GM21360 (cell line): ENCODE results near the gene ENTR1.

Experiments
- ATAC-seq: cut with Tn5 transposase; IDR thresholded peaks from one replicate; pipeline ENCODE4 v1.9.1; 2021; ENCODE audit warnings: mild to moderate bottlenecking, moderate library complexity; ENCODE audit not compliant: unreplicated experiment

Gene ENTR1

DNA sequence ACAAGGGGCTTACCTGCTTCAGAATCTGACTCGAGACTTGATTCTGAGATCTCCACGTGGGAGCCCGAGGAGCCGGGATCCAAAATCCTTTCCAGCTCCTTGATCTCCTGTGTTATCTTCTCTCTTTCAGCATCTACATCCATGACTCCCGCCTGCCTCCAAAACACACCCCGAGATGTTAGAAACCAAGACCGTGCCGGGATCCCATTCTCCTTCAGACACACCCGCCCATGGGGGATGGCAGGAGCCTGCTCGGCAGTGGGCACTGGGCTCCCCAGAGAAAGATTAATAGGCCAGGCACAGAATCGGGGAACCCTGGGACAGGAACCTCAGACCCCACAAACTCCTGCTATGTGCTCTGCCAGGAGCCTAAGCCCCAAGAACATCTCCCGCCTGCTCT, 12.1 kb downstream of the ENTR1 start:
- ATAC-seq, result no peak

GRCh38 chr9:136397643-136398042, 12.8 kb downstream of the ENTR1 start:
- ATAC-seq, result no peak

DNA sequence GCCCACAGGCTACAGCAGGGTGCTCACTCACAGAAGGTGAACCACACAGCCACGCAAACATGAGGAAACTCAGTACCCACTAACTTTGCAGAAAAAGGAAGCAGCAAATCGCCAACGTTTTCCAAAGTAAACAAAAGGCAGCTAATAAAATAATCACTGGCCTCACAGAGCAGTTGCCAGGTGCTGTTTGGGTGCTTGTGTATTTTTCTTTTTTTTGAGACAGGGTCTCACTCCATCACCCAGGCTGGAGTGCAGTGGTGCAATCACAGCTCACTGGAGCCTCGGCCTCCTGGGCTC, 14.2 kb downstream of the ENTR1 start:
- no peak for ATAC-seq

GRCh38 chr9:136395345-136396218, 14.8 kb downstream of the ENTR1 start:
- no peak for ATAC-seq

GRCh38 chr9:136395020-136395340, 15.4 kb downstream of the ENTR1 start:
- no peak for ATAC-seq

DNA sequence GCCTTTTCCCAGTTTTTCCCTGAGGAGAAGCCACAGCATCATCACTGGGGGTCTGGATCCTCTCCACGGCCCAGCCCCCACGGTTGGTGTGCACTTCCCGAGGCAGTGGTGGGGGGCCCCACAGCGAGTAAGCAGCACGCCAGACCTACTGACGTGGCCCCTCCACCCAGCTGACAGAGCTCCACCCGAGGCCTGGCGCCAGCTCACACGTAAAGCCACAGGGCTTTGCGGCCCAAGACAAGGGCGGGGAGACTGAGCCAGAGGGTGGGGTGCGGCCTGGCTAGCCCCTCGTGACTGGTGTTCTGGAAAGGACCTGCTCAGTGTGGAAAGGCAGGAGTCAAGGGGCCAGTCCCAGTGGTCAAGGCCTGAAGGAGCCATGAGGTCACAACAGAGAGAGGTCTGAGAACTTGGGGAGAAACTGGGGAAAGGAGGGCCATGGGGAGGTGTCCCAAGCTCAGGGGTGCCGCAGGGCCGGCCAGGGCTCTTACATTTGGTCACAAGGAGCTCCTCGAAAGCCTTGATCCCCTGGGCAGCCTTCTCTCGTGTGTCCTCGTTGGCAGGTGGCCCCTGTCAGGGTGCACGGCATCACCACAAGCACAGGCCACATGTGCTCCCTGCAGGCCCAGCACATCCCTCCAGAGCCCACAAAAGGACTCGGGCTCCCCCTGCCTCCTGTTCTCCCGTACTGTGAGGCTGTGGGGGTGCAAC, 15.9 kb downstream of the ENTR1 start:
- ATAC-seq, result no peak

GRCh38 chr9:136393531-136393930, 16.9 kb downstream of the ENTR1 start:
- no peak for ATAC-seq

DNA sequence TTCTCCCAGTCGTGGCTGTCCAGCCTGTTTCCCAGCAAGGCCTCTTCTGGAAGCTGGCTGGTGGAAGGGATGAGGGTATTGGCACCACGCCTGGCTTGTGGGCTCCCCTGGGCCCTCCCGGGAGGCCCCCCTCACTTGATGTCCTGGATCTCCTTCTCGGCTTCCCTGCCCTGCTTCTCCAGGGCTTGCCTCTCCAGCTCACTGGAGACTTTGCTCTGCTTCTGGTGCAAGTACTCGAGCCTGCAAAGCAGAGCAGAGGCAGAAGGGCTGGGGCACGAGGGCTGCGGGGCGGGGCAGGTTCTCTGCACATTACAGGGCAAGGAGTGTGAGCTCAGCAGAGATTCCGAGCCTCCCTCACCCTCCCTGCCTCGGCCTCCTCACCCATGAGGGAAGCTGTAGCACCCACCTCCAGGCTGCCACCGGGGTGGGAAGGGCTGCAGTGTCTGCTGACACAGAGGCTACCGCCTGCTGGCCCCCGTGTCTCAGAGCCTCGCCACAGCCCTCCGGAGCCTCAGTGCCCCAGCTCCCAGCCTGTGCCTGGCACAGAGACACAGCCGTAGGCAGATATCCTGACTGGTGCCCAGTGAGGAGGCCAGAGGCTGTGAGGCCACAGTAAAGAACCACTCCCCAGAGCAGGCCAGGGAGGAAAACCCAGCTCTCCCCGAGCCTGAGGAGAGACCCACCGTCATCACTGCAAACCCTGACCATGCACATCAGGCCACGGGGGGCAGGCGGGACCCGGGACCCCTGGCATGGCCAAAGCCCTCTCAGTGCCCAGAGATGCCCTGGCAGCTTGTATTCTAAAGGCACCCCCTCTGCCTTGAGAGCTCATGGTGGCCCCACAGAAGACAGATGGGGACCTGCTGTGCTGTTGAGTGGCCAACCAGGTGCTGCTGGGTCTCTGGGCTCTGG, 17.6 kb downstream of the ENTR1 start:
- ATAC-seq, result no peak

GRCh38 chr9:136391737-136392537, 18.5 kb downstream of the ENTR1 start:
- no peak for ATAC-seq

DNA sequence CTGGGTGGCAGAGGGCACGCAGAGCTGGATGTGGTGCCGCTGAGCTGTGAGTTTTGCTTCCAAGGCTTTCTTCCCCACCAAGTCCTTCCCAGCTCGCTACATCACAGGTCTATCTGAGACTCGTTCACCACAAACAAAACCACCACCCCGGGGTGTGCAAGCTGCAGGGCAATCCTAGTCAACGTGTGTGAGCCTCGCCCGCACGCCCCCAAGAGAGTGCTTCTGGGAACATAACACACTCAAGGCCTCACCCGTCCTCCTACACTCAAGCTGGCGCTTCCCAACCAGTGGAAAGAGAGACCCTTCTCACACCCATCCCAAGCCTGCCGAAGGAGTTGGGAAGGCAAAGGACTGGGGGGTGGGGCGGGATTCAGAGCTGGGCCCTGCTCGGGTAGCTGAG, 21.0 kb downstream of the ENTR1 start:
- no peak for ATAC-seq

DNA sequence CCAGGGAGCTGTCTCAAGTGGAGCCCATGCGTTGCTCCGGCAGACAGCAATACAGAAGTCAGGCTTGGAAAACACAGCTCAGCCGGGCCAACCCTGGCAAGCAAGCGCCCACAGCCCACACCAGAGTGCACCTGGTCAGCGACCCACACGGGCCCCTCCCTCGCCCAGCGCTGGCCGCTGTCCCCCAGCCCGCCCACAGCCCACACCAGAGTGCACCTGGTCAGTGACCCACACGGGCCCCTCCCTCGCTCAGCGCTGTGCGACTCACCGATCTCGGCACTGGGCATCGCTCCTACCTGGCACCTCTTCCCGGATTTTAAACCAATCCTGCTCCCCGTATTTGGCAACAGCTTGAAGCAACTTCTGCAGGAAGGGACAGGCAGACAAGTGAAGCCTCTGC, 23.2 kb downstream of the ENTR1 start:
- ATAC-seq, result no peak

DNA sequence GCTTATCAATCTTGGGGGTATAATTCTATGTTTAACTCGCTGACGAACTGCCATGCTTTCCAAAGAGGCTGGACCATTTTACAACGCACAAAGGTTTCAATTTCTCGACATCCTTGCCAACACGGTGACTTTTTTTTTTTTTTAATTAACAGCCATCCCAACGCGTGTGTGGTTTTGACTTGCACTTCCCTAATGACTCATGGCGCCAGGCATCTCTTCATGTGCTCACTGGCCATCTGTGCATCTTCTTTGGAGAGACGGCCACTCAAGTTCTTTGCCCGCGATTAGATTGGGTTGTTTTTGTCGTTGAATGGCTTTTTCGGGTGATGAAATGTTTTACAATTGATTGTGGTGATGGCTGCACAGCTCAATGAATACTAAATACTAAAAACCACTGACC, 24.4 kb downstream of the ENTR1 start:
- ATAC-seq, result no peak

- ATAC-seq, result no peak
These were observed 25.4 kb downstream of the ENTR1 start for GRCh38 chr9:136385015-136385414.

DNA sequence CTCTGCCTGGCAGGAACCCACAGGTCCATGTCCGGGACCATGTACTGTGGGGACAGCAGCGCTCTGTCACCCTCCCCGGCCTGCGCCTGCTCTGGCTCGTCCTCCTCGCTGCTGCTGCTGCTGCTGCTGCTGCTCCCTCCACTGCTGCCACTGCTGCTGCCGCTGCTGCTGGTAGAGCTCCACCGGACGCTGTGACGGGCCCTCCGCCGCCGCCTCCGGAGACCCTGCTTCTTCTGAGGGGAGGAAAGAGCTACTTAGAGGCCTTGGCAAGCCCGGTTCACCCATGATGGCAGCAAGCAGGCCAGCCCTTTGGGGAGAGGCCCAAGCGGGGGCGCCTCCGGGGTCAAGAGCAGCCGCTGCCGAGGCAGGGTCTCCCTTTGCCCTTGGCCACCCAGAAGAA, 27.0 kb downstream of the ENTR1 start:
- ATAC-seq, result no peak

DNA sequence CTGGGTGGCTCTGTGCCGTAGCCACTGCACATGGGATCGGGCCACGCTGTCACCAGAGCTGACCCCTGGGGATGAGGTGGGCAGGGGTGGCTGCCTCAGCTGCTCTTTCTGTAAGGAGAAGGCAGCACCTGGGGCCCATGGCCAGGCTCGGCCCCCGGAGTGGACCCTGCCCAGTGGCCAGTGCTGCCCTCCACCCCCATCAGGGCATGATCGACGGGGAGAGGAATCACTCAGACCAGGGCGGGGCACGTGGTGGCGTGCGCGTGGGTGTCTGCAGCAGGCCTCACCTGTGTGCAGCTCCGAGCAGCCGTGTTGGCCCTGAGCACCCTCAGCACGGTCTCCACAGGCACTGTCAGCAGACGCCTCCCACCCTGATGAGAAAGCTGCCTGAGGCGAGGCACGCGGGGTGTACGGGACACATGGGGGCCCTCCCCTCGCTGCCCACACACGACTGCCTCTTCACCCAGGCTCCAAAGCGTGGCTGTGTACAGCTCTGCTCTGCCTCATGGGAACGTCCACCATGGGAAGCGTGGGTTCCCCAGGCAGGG, 28.4 kb downstream of the ENTR1 start:
- ATAC-seq, result no peak

DNA sequence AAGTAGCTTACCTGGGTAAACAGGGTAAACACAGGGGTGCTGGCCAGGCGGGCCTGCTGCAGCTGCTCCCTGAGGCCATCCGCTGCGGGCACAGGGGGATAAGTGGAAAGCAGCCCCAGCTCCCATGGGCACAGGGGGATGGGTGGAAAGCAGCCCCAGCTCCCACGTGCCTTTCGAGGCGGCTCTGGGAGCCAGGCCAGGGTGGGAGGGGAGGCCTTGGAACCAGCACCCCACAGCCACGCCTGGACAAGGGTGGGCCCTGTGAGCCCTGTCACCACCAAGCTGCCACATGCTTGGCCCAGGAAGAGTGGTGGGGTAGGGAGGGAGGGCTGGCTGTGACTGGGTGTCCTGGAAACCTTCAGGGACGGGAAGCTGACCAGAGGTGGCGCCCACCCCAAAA, 29.1 kb downstream of the ENTR1 start:
- ATAC-seq, result no peak

DNA sequence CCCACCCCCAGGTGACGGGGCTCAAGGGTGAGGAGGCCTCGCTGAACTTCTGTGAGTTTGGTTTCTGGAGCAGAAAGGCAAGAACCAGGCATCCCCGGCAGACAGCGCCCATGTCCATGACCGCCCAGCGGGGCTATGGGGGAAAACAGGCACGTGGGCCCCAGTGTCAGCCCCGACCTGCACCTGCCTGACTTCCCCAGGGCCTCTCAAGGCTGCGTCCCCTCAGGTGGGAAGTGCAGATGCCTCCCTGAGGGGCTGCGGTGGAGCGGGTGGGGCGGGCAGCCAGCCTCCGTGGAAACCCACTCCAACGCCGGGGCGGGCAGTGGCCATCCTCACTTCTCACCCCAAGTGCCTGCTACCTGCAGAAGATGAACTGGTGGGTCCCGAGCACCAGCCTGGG, 30.0 kb downstream of the ENTR1 start:
- no peak for ATAC-seq

DNA sequence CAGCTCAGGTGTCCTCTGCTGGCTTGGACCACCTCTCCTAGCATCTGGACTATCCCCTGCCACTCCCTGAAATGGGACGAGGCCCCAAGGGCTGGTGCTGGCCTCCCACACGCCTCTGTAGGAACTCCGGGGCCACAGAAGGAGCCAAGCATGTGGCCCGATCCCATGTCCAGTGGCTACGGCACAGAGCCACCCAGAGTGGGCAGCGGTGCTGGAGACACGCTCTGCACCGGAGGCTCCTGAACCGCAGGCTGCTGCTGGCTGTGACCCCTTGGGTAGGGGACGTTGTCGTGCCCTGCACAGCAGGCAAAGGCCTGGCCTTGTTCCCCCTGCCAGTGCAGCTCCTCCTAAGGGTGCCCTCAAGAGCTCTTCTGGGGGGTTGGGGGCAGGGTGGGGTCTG, 30.5 kb downstream of the ENTR1 start:
- no peak for ATAC-seq

DNA sequence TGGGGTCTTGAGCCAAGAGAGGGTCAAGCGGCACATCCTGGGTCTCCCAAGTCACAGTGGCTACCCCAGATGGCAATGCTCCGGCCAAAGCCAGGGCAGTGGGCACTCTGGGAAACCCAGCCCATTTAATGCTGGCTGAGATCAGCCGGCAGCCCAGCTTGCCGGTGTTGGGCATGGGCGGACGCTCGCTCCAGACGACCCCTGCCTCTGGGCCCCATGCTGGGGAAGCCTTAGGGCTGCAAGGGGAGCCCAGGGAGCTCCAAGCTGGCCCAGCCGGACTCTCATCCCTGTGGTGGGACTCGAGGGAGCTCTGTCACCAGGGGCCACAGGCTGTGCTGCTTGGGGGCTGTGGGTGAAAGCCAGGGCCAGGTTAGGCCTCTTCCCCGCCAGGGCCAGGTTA, 31.0 kb downstream of the ENTR1 start:
- no peak for ATAC-seq

DNA sequence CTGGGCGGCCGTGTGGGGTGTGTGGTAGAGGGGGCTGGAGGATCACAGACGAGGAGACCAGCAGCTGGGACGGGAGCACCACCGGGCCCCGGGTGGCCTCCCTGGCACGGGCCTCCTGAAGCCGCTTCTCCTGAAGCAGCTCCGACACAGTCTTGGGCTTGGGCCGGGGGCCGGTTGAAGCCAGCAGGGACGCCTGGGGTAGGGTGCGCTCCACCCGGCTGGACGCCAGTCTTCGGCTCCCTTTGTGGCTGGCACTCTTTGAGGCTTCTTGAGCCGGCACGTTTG, 31.5 kb downstream of the ENTR1 start:
- ATAC-seq, result no peak
